Activated naive CD8-positive, alpha-beta T cell (primary cell): ENCODE data around the gene APOL1.
"Not testable (repeated sequence)": the region's sequence is repeated elsewhere in the genome, so short reads cannot be mapped to it uniquely, and the experiment has no call there.

Experiments
- H3K27ac Mint-ChIP-seq: one replicate; pipeline ENCODE4 v1.8.0; 2021; ENCODE audit warnings: mixed read lengths
- H3K27me3 Mint-ChIP-seq: one replicate; pipeline ENCODE4 v1.8.0; 2021; ENCODE audit warnings: mixed read lengths
- H3K36me3 Mint-ChIP-seq: one replicate; pipeline ENCODE4 v1.8.0; 2021; ENCODE audit warnings: mixed read lengths
- H3K4me1 Mint-ChIP-seq: one replicate; pipeline ENCODE4 v1.8.0; 2021; ENCODE audit warnings: low read depth, mixed read lengths
- H3K4me3 Mint-ChIP-seq: one replicate; pipeline ENCODE4 v1.8.0; 2021; ENCODE audit warnings: mild to moderate bottlenecking, mixed read lengths
- H3K9me3 Mint-ChIP-seq: one replicate; pipeline ENCODE4 v1.8.0; 2021; ENCODE audit warnings: low read depth, mixed read lengths

The APOL1 gene

GRCh38 chr22:36218648-36219193, 34.2 kb upstream of the APOL1 start:
- no peaks in the 10 kb centered on the region for H3K36me3 Mint-ChIP-seq
- no peak overlapping the region for H3K27ac Mint-ChIP-seq
- no peak overlapping the region for H3K4me3 Mint-ChIP-seq
- no peaks in the 10 kb centered on the region for H3K27me3 Mint-ChIP-seq
- no peaks in the 10 kb centered on the region for H3K9me3 Mint-ChIP-seq
- H3K4me1 Mint-ChIP-seq = peaks cover 9% of the 10 kb centered on the region

GRCh38 chr22:36220451-36220921, 32.4 kb upstream of the APOL1 start:
- H3K4me3 Mint-ChIP-seq = no peak overlapping the region
- peaks cover 9% of the 10 kb centered on the region for H3K4me1 Mint-ChIP-seq
- no peaks in the 10 kb centered on the region for H3K27me3 Mint-ChIP-seq
- no peak overlapping the region for H3K27ac Mint-ChIP-seq
- no peaks in the 10 kb centered on the region for H3K36me3 Mint-ChIP-seq
- H3K9me3 Mint-ChIP-seq = no peaks in the 10 kb centered on the region

- H3K4me1 Mint-ChIP-seq = peaks cover 9% of the 10 kb centered on the region
- peak overlapping the region; percentile 30 for H3K4me3 Mint-ChIP-seq
- H3K27me3 Mint-ChIP-seq = no peaks in the 10 kb centered on the region
- no peaks in the 10 kb centered on the region for H3K9me3 Mint-ChIP-seq
- H3K27ac Mint-ChIP-seq = no peak overlapping the region
- H3K36me3 Mint-ChIP-seq = peaks cover 2% of the 10 kb centered on the region
These were observed 30.9 kb upstream of the APOL1 start for GRCh38 chr22:36221799-36222751.

- Mint-ChIP-seq H3K4me1 (peaks cover 9% of the 10 kb centered on the region), H3K27me3 (no peaks in the 10 kb centered on the region), H3K36me3 (peaks cover 2% of the 10 kb centered on the region), H3K9me3 (no peaks in the 10 kb centered on the region), H3K27ac (no peak overlapping the region), H3K4me3 (no peak overlapping the region)
These were observed 30.0 kb upstream of the APOL1 start for GRCh38 chr22:36222887-36223450.

GRCh38 chr22:36223504-36223903, 29.4 kb upstream of the APOL1 start:
- H3K4me3 Mint-ChIP-seq = no peak overlapping the region
- no peaks in the 10 kb centered on the region for H3K9me3 Mint-ChIP-seq
- peaks cover 9% of the 10 kb centered on the region for H3K4me1 Mint-ChIP-seq
- no peak overlapping the region for H3K27ac Mint-ChIP-seq
- peaks cover 2% of the 10 kb centered on the region for H3K36me3 Mint-ChIP-seq
- H3K27me3 Mint-ChIP-seq = no peaks in the 10 kb centered on the region

GRCh38 chr22:36224245-36224644, 28.7 kb upstream of the APOL1 start:
- no peaks in the 10 kb centered on the region for H3K9me3 Mint-ChIP-seq
- H3K27ac Mint-ChIP-seq = peak overlapping the region; percentile 16
- no peaks in the 10 kb centered on the region for H3K27me3 Mint-ChIP-seq
- H3K36me3 Mint-ChIP-seq = peaks cover 2% of the 10 kb centered on the region
- H3K4me3 Mint-ChIP-seq = no peak overlapping the region
- H3K4me1 Mint-ChIP-seq = peaks cover 9% of the 10 kb centered on the region

GRCh38 chr22:36225333-36225922, 27.5 kb upstream of the APOL1 start:
- Mint-ChIP-seq H3K9me3 (no peaks in the 10 kb centered on the region), H3K27me3 (no peaks in the 10 kb centered on the region), H3K36me3 (peaks cover 2% of the 10 kb centered on the region), H3K27ac (no peak overlapping the region), H3K4me3 (no peak overlapping the region), H3K4me1 (peaks cover 9% of the 10 kb centered on the region)

- H3K4me1 Mint-ChIP-seq = peaks cover 9% of the 10 kb centered on the region
- H3K27me3 Mint-ChIP-seq = no peaks in the 10 kb centered on the region
- no peak overlapping the region for H3K27ac Mint-ChIP-seq
- no peaks in the 10 kb centered on the region for H3K9me3 Mint-ChIP-seq
- no peak overlapping the region for H3K4me3 Mint-ChIP-seq
- H3K36me3 Mint-ChIP-seq = peaks cover 2% of the 10 kb centered on the region
These were observed 26.7 kb upstream of the APOL1 start for GRCh38 chr22:36226189-36226588.

GRCh38 chr22:36227396-36227795, 25.5 kb upstream of the APOL1 start:
- H3K9me3 Mint-ChIP-seq = no peaks in the 10 kb centered on the region
- H3K27ac Mint-ChIP-seq = no peak overlapping the region
- H3K27me3 Mint-ChIP-seq = no peaks in the 10 kb centered on the region
- H3K4me3 Mint-ChIP-seq = no peak overlapping the region
- peaks cover 4% of the 10 kb centered on the region for H3K4me1 Mint-ChIP-seq
- peaks cover 6% of the 10 kb centered on the region for H3K36me3 Mint-ChIP-seq

- H3K27me3 Mint-ChIP-seq = no peaks in the 10 kb centered on the region
- H3K4me1 Mint-ChIP-seq = peaks cover 2% of the 10 kb centered on the region
- no peak overlapping the region for H3K27ac Mint-ChIP-seq
- no peak overlapping the region for H3K4me3 Mint-ChIP-seq
- peaks cover 7% of the 10 kb centered on the region for H3K36me3 Mint-ChIP-seq
- H3K9me3 Mint-ChIP-seq = no peaks in the 10 kb centered on the region
These were observed 25.1 kb upstream of the APOL1 start for GRCh38 chr22:36227806-36228205.

GRCh38 chr22:36228369-36228768, 24.6 kb upstream of the APOL1 start:
- not testable (repeated sequence) for H3K36me3 Mint-ChIP-seq, H3K4me1 Mint-ChIP-seq, H3K4me3 Mint-ChIP-seq, H3K27me3 Mint-ChIP-seq, H3K9me3 Mint-ChIP-seq, H3K27ac Mint-ChIP-seq

- no peaks in the 10 kb centered on the region for H3K9me3 Mint-ChIP-seq
- no peak overlapping the region for H3K4me3 Mint-ChIP-seq
- no peak overlapping the region for H3K27ac Mint-ChIP-seq
- no peaks in the 10 kb centered on the region for H3K27me3 Mint-ChIP-seq
- H3K4me1 Mint-ChIP-seq = peaks cover 2% of the 10 kb centered on the region
- H3K36me3 Mint-ChIP-seq = peaks cover 7% of the 10 kb centered on the region
These were observed 24.0 kb upstream of the APOL1 start for GRCh38 chr22:36228944-36229343.

GRCh38 chr22:36229649-36230048, 23.3 kb upstream of the APOL1 start:
- not testable (repeated sequence) for H3K27ac Mint-ChIP-seq, H3K4me3 Mint-ChIP-seq, H3K4me1 Mint-ChIP-seq, H3K9me3 Mint-ChIP-seq, H3K27me3 Mint-ChIP-seq, H3K36me3 Mint-ChIP-seq

- not testable (repeated sequence) for H3K9me3 Mint-ChIP-seq, H3K27ac Mint-ChIP-seq, H3K27me3 Mint-ChIP-seq, H3K4me3 Mint-ChIP-seq
- Mint-ChIP-seq H3K36me3 (peaks cover 18% of the 10 kb centered on the region), H3K4me1 (peaks cover 21% of the 10 kb centered on the region)
These were observed 21.9 kb upstream of the APOL1 start for GRCh38 chr22:36231051-36231450.
